Neural cell (in vitro differentiated cells): ENCODE results near the gene FAM210A. TPM values are rescaled to one million over a fixed set of nuclear protein-coding genes. Genes with fewer than 3 reads are reported as not detected.

Source experiments
- H2AFZ ChIP-seq: fragments of 200-600, 300-800 bp; sonication (generic), shearing (Covaris generic); 2 replicates; pipeline ENCODE4 v1.6.0; 2014; ENCODE audit warnings: low read depth, mild to moderate bottlenecking, antibody characterized with exemption, low read length, moderate library complexity
- H3F3A ChIP-seq: fragments of 200-600 bp; shearing (Covaris generic); 2 replicates; pipeline ENCODE4 v1.6.1; 2016; ENCODE audit warnings: mild to moderate bottlenecking, moderate library complexity, mixed read lengths, antibody characterized with exemption, low read length; ENCODE audit not compliant: insufficient read depth, poor library complexity, severe bottlenecking
- H3K27ac ChIP-seq: fragments of 200-600, 300-800 bp; sonication (generic), shearing (Covaris generic); 2 replicates; pipeline ENCODE4 v1.5.1; 2014; ENCODE audit warnings: mild to moderate bottlenecking, low read length, moderate library complexity
- H3K27me3 ChIP-seq: fragments of 300-800, 200-600 bp; sonication (generic), shearing (Covaris generic); 2 replicates; pipeline ENCODE4 v1.6.0; 2014; ENCODE audit warnings: mild to moderate bottlenecking, low read depth, low read length, moderate library complexity; ENCODE audit not compliant: insufficient read depth
- H3K36me3 ChIP-seq: fragments of 300-800, 200-600 bp; sonication (generic), shearing (Covaris generic); 2 replicates; pipeline ENCODE4 v1.5.1; 2014; ENCODE audit warnings: mild to moderate bottlenecking, antibody characterized with exemption, low read length, moderate library complexity; ENCODE audit not compliant: insufficient read depth
- H3K4me2 ChIP-seq: fragments of 300-800, 200-600 bp; sonication (generic), shearing (Covaris generic); 2 replicates; pipeline ENCODE4 v1.6.0; 2014; ENCODE audit warnings: mild to moderate bottlenecking, low read length
- H3K4me3 ChIP-seq: fragments of 300-800, 200-600 bp; sonication (generic), shearing (Covaris generic); 2 replicates; pipeline ENCODE4 v1.5.1; 2014; ENCODE audit warnings: mild to moderate bottlenecking, low read length, moderate library complexity
- H3K79me2 ChIP-seq: fragments of 200-600 bp; shearing (Covaris generic); replicated peaks from 2 replicates; pipeline ENCODE4 v1.6.0; 2014; ENCODE audit warnings: mild to moderate bottlenecking, low read length, moderate library complexity; ENCODE audit not compliant: insufficient read depth
- H3K9ac ChIP-seq: fragments of 300-800, 200-600 bp; sonication (generic), shearing (Covaris generic); 2 replicates; pipeline ENCODE4 v1.6.1; 2016; ENCODE audit warnings: mild to moderate bottlenecking, low read length, mixed read lengths
- H3K9me2 ChIP-seq: fragments of 200-600 bp; shearing (Covaris generic); 2 replicates; pipeline ENCODE4 v1.6.1; 2016; ENCODE audit warnings: mild to moderate bottlenecking, low read length, mixed read lengths; ENCODE audit not compliant: insufficient read depth
- H3K9me3 ChIP-seq: fragments of 200-600, 300-800 bp; sonication (generic), shearing (Covaris generic); 2 replicates; pipeline ENCODE4 v1.6.1; 2016; ENCODE audit warnings: mild to moderate bottlenecking, mixed run types, low read length, moderate library complexity, mixed read lengths
- H4K20me1 ChIP-seq: fragments of 200-600 bp; shearing (Covaris generic); 2 replicates; pipeline ENCODE4 v1.6.1; 2016; ENCODE audit warnings: mild to moderate bottlenecking, mixed run types; ENCODE audit not compliant: insufficient read depth
- EP300 ChIP-seq: fragments of 450-650 bp; conservative IDR thresholded peaks from 2 replicates; pipeline ENCODE4 v1.6.1; 2014; ENCODE audit warnings: antibody characterized with exemption, mild to moderate bottlenecking, moderate library complexity; ENCODE audit not compliant: poor library complexity, severe bottlenecking
- EZH2 ChIP-seq: fragments of 200-600, 300-800 bp; shearing (Covaris generic), sonication (generic); IDR thresholded peaks from 2 replicates; pipeline ENCODE4 v1.6.1; 2014; ENCODE audit warnings: antibody characterized with exemption, low read length, borderline replicate concordance, mild to moderate bottlenecking; ENCODE audit not compliant: insufficient read depth, poor library complexity, severe bottlenecking
- MXI1 ChIP-seq: fragments of 450-650 bp; conservative IDR thresholded peaks from 2 replicates; pipeline ENCODE4 v1.6.1; 2014; ENCODE audit warnings: antibody characterized with exemption, mild to moderate bottlenecking; ENCODE audit not compliant: poor library complexity, severe bottlenecking
- POLR2AphosphoS5 ChIP-seq: IDR thresholded peaks from 2 replicates; pipeline ENCODE4 v1.6.1; 2012
- RAD21 ChIP-seq: fragments of 450-650 bp; conservative IDR thresholded peaks from 2 replicates; pipeline ENCODE4 v1.6.1; 2014; ENCODE audit warnings: antibody characterized with exemption, mild to moderate bottlenecking, moderate library complexity
- REST ChIP-seq: IDR thresholded peaks from 2 replicates; pipeline ENCODE4 v1.6.1; 2012; ENCODE audit warnings: borderline replicate concordance
- SMC3 ChIP-seq: fragments of 450-650 bp; conservative IDR thresholded peaks from 2 replicates; pipeline ENCODE4 v1.6.1; 2014; ENCODE audit warnings: antibody characterized with exemption, mild to moderate bottlenecking, moderate library complexity; ENCODE audit not compliant: poor library complexity
- TAF1 ChIP-seq: IDR thresholded peaks from 2 replicates; pipeline ENCODE4 v1.6.1; 2012; ENCODE audit warnings: low read depth
- polyA plus RNA-seq: library from polyadenylated mRNA; depleted of rRNA; stranded (reverse); fragments of >200 nt; gene quantifications from 2 replicates; pipeline ENCODE4 v1.2.3, GENCODE V29; 2014

FAM210A gene
- polyA plus RNA-seq, 1 donor from 2014 or later: 11.5 TPM

GRCh38 chr18:13712400-13713131, 13.8 kb downstream of the FAM210A start:
- no peak overlapping the region for H2AFZ ChIP-seq
- no peak overlapping the region for H3K4me3 ChIP-seq
- no peaks in the 10 kb centered on the region for H3K9me2 ChIP-seq
- H3F3A ChIP-seq: no peaks in the 10 kb centered on the region
- no peaks in the 10 kb centered on the region for H3K36me3 ChIP-seq
- no peak overlapping the region for H3K27ac ChIP-seq
- no peaks in the 10 kb centered on the region for H3K27me3 ChIP-seq
- no peak overlapping the region for H3K4me2 ChIP-seq
- no peaks in the 10 kb centered on the region for H3K79me2 ChIP-seq
- no peaks in the 10 kb centered on the region for H3K9me3 ChIP-seq
- TF ChIP-seq TAF1 (no peak), EZH2 (no peak), RAD21 (no peak), POLR2AphosphoS5 (no peak), REST (no peak), SMC3 (no peak)
- no peak overlapping the region for H3K9ac ChIP-seq
- H4K20me1 ChIP-seq: no peaks in the 10 kb centered on the region

- H3K9me2 ChIP-seq: no peaks in the 10 kb centered on the region
- no peaks in the 10 kb centered on the region for H3F3A ChIP-seq
- no peaks in the 10 kb centered on the region for H3K9me3 ChIP-seq
- H3K79me2 ChIP-seq: no peaks in the 10 kb centered on the region
- no peaks in the 10 kb centered on the region for H3K27me3 ChIP-seq
- H4K20me1 ChIP-seq: no peaks in the 10 kb centered on the region
- H2AFZ ChIP-seq: no peak overlapping the region
- no peaks in the 10 kb centered on the region for H3K36me3 ChIP-seq
- H3K9ac ChIP-seq: no peak overlapping the region
- TF ChIP-seq POLR2AphosphoS5 (no peak), REST (no peak), EZH2 (no peak), SMC3 (no peak), EP300 (no peak), MXI1 (no peak)
- H3K4me2 ChIP-seq: no peak overlapping the region
- H3K27ac ChIP-seq: no peak overlapping the region
- no peak overlapping the region for H3K4me3 ChIP-seq
Measured at GRCh38 chr18:13710414-13710831, 15.9 kb downstream of the FAM210A start.
